ENCODE data around the gene HPGD. TPM values are rescaled to one million over a fixed set of nuclear protein-coding genes. Genes with fewer than 3 reads are reported as not detected.
"Not testable (repeated sequence)": the region's sequence is repeated elsewhere in the genome, so short reads cannot be mapped to it uniquely, and the experiment has no call there.

HPGD gene
- total RNA-seq, 1 experiment from 2014 or later: 1.7 TPM

GRCh38 chr4:174494726-174495125 lies 27.6 kb downstream of the HPGD start:
- no peak for DNase-seq (ENCODE audit: low spot score)
- H3K27me3 ChIP-seq (replicated peaks; ENCODE audit: insufficient read depth, low read depth, low read length, poor library complexity): no peaks in the 10 kb centered on the region
- intact Hi-C loops (cut with micrococcal nuclease; ENCODE audit: unreplicated experiment): no loop called here
- CTCF ChIA-PET: no interaction called here
- H3K4me3 ChIP-seq (ENCODE audit: low read depth, low read length, poor library complexity, severe bottlenecking): no peak overlapping the region
- no peaks in the 10 kb centered on the region for H3K9me3 ChIP-seq (ENCODE audit: low read depth, low read length, poor library complexity, severe bottlenecking)
- no TSS peak for BruUV-seq (replicated peaks)
- H3K27ac ChIP-seq (ENCODE audit: low read depth, low read length, poor library complexity, severe bottlenecking): no peak overlapping the region
- H3K36me3 ChIP-seq (ENCODE audit: insufficient read depth, low read length, poor library complexity, severe bottlenecking): no peaks in the 10 kb centered on the region
- TF ChIP-seq EZH2 (IDR thresholded peaks at IDR 0.05; ENCODE audit: borderline replicate concordance, low read depth, low read length, poor library complexity, severe bottlenecking): no peak
- TF ChIP-seq, protein P1, sequence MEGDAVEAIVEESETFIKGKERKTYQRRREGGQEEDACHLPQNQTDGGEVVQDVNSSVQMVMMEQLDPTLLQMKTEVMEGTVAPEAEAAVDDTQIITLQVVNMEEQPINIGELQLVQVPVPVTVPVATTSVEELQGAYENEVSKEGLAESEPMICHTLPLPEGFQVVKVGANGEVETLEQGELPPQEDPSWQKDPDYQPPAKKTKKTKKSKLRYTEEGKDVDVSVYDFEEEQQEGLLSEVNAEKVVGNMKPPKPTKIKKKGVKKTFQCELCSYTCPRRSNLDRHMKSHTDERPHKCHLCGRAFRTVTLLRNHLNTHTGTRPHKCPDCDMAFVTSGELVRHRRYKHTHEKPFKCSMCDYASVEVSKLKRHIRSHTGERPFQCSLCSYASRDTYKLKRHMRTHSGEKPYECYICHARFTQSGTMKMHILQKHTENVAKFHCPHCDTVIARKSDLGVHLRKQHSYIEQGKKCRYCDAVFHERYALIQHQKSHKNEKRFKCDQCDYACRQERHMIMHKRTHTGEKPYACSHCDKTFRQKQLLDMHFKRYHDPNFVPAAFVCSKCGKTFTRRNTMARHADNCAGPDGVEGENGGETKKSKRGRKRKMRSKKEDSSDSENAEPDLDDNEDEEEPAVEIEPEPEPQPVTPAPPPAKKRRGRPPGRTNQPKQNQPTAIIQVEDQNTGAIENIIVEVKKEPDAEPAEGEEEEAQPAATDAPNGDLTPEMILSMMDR (conservative IDR thresholded peaks at IDR 0.05; ENCODE audit: low read depth, low read length): no peak
- POLR2A ChIA-PET (ENCODE audit: low non-redundant PET): no interaction called here
- peaks cover 5% of the 10 kb centered on the region for H3K4me1 ChIP-seq (ENCODE audit: insufficient read depth, low read length, poor library complexity, severe bottlenecking)

GRCh38 chr4:174494146-174494545 lies 28.1 kb downstream of the HPGD start:
- TF ChIP-seq EZH2 (IDR thresholded peaks at IDR 0.05; ENCODE audit: borderline replicate concordance, low read depth, low read length, poor library complexity, severe bottlenecking): no peak
- TF ChIP-seq, protein P1 (conservative IDR thresholded peaks at IDR 0.05; ENCODE audit: low read depth, low read length): no peak
- BruUV-seq (replicated peaks): no TSS peak
- no peak for DNase-seq (ENCODE audit: low spot score)
- Histone ChIP-seq H3K4me1 (ENCODE audit: insufficient read depth, low read length, poor library complexity, severe bottlenecking) (peaks cover 5% of the 10 kb centered on the region), H3K4me3 (ENCODE audit: low read depth, low read length, poor library complexity, severe bottlenecking) (no peak overlapping the region), H3K27me3 (replicated peaks; ENCODE audit: insufficient read depth, low read depth, low read length, poor library complexity) (no peaks in the 10 kb centered on the region), H3K27ac (ENCODE audit: low read depth, low read length, poor library complexity, severe bottlenecking) (no peak overlapping the region), H3K36me3 (ENCODE audit: insufficient read depth, low read length, poor library complexity, severe bottlenecking) (no peaks in the 10 kb centered on the region), H3K9me3 (ENCODE audit: low read depth, low read length, poor library complexity, severe bottlenecking) (no peaks in the 10 kb centered on the region)
- ChIA-PET POLR2A (ENCODE audit: low non-redundant PET) (no interaction called here), CTCF (no interaction called here)
- intact Hi-C loops (cut with micrococcal nuclease; ENCODE audit: unreplicated experiment): no loop called here

- Histone ChIP-seq H3K36me3 (ENCODE audit: insufficient read depth, low read length, poor library complexity, severe bottlenecking) (no peaks in the 10 kb centered on the region), H3K4me3 (ENCODE audit: low read depth, low read length, poor library complexity, severe bottlenecking) (no peak overlapping the region), H3K27me3 (replicated peaks; ENCODE audit: insufficient read depth, low read depth, low read length, poor library complexity) (no peaks in the 10 kb centered on the region), H3K9me3 (ENCODE audit: low read depth, low read length, poor library complexity, severe bottlenecking) (no peaks in the 10 kb centered on the region), H3K27ac (ENCODE audit: low read depth, low read length, poor library complexity, severe bottlenecking) (no peak overlapping the region), H3K4me1 (ENCODE audit: insufficient read depth, low read length, poor library complexity, severe bottlenecking) (peaks cover 5% of the 10 kb centered on the region)
- POLR2A ChIA-PET (ENCODE audit: low non-redundant PET): no interaction called here
- no TSS peak for BruUV-seq (replicated peaks)
- DNase-seq (ENCODE audit: low spot score): peak; percentile 35
- TF ChIP-seq, protein P1 (conservative IDR thresholded peaks at IDR 0.05; ENCODE audit: low read depth, low read length): no peak
- TF ChIP-seq EZH2 (IDR thresholded peaks at IDR 0.05; ENCODE audit: borderline replicate concordance, low read depth, low read length, poor library complexity, severe bottlenecking): no peak
- intact Hi-C loops (cut with micrococcal nuclease; ENCODE audit: unreplicated experiment): no loop called here
- CTCF ChIA-PET: no interaction called here
Observed at GRCh38 chr4:174490451-174490961, 31.8 kb downstream of the HPGD start.

GRCh38 chr4:174488368-174488767 lies 33.9 kb downstream of the HPGD start:
- H3K4me3 ChIP-seq (ENCODE audit: low read depth, low read length, poor library complexity, severe bottlenecking); POLR2A ChIA-PET (ENCODE audit: low non-redundant PET); H3K36me3 ChIP-seq (ENCODE audit: insufficient read depth, low read length, poor library complexity, severe bottlenecking); H3K9me3 ChIP-seq (ENCODE audit: low read depth, low read length, poor library complexity, severe bottlenecking); BruUV-seq (replicated peaks); H3K4me1 ChIP-seq (ENCODE audit: insufficient read depth, low read length, poor library complexity, severe bottlenecking); H3K27me3 ChIP-seq (replicated peaks; ENCODE audit: insufficient read depth, low read depth, low read length, poor library complexity); H3K27ac ChIP-seq (ENCODE audit: low read depth, low read length, poor library complexity, severe bottlenecking); intact Hi-C loops (cut with micrococcal nuclease; ENCODE audit: unreplicated experiment); CTCF ChIA-PET; DNase-seq (ENCODE audit: low spot score): not testable (repeated sequence)
